ENCODE measurements around the gene NCOA7. TPM values are rescaled to one million over a fixed set of nuclear protein-coding genes. Genes with fewer than 3 reads are reported as not detected.

Gene NCOA7
- total and polyA plus RNA-seq, 2 of the 8 experiments (the other 6 are each of a cell fraction or from before 2014, with no cell fraction given), result 2.6 to 10.7 TPM

DNA sequence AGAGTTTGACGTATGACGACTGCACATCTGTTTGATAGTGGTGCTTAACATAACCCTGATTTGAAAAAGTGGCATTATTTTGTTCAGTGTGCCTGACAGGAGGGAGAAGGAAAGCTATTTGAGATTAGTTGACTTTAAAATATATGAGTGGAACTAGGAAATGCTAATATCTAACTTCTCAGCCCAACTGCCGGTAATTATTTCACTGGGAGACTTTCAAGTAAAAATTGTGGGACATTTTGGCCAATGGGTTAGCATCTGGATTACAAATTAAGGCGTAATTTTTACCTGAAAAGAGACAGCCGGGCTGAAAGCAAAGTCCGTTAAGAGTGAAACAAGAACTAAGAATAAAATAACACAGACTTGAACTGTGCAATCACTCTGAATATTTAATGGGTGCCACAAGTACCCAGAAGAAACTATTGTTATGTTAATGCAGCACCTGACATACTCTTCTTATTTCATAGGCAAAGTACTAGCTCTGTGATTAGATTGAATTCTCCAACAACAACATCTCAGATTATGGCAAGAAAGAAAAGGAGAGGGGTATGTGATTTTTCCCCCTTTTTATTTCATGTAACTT, 39.3 kb upstream of the NCOA7 start (continued):
- TF ChIP-seq, protein P1, sequence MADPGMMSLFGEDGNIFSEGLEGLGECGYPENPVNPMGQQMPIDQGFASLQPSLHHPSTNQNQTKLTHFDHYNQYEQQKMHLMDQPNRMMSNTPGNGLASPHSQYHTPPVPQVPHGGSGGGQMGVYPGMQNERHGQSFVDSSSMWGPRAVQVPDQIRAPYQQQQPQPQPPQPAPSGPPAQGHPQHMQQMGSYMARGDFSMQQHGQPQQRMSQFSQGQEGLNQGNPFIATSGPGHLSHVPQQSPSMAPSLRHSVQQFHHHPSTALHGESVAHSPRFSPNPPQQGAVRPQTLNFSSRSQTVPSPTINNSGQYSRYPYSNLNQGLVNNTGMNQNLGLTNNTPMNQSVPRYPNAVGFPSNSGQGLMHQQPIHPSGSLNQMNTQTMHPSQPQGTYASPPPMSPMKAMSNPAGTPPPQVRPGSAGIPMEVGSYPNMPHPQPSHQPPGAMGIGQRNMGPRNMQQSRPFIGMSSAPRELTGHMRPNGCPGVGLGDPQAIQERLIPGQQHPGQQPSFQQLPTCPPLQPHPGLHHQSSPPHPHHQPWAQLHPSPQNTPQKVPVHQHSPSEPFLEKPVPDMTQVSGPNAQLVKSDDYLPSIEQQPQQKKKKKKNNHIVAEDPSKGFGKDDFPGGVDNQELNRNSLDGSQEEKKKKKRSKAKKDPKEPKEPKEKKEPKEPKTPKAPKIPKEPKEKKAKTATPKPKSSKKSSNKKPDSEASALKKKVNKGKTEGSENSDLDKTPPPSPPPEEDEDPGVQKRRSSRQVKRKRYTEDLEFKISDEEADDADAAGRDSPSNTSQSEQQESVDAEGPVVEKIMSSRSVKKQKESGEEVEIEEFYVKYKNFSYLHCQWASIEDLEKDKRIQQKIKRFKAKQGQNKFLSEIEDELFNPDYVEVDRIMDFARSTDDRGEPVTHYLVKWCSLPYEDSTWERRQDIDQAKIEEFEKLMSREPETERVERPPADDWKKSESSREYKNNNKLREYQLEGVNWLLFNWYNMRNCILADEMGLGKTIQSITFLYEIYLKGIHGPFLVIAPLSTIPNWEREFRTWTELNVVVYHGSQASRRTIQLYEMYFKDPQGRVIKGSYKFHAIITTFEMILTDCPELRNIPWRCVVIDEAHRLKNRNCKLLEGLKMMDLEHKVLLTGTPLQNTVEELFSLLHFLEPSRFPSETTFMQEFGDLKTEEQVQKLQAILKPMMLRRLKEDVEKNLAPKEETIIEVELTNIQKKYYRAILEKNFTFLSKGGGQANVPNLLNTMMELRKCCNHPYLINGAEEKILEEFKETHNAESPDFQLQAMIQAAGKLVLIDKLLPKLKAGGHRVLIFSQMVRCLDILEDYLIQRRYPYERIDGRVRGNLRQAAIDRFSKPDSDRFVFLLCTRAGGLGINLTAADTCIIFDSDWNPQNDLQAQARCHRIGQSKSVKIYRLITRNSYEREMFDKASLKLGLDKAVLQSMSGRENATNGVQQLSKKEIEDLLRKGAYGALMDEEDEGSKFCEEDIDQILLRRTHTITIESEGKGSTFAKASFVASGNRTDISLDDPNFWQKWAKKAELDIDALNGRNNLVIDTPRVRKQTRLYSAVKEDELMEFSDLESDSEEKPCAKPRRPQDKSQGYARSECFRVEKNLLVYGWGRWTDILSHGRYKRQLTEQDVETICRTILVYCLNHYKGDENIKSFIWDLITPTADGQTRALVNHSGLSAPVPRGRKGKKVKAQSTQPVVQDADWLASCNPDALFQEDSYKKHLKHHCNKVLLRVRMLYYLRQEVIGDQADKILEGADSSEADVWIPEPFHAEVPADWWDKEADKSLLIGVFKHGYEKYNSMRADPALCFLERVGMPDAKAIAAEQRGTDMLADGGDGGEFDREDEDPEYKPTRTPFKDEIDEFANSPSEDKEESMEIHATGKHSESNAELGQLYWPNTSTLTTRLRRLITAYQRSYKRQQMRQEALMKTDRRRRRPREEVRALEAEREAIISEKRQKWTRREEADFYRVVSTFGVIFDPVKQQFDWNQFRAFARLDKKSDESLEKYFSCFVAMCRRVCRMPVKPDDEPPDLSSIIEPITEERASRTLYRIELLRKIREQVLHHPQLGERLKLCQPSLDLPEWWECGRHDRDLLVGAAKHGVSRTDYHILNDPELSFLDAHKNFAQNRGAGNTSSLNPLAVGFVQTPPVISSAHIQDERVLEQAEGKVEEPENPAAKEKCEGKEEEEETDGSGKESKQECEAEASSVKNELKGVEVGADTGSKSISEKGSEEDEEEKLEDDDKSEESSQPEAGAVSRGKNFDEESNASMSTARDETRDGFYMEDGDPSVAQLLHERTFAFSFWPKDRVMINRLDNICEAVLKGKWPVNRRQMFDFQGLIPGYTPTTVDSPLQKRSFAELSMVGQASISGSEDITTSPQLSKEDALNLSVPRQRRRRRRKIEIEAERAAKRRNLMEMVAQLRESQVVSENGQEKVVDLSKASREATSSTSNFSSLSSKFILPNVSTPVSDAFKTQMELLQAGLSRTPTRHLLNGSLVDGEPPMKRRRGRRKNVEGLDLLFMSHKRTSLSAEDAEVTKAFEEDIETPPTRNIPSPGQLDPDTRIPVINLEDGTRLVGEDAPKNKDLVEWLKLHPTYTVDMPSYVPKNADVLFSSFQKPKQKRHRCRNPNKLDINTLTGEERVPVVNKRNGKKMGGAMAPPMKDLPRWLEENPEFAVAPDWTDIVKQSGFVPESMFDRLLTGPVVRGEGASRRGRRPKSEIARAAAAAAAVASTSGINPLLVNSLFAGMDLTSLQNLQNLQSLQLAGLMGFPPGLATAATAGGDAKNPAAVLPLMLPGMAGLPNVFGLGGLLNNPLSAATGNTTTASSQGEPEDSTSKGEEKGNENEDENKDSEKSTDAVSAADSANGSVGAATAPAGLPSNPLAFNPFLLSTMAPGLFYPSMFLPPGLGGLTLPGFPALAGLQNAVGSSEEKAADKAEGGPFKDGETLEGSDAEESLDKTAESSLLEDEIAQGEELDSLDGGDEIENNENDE (IDR thresholded peaks at IDR 0.05; ENCODE audit: insufficient replicate concordance, low read length), result peak; percentile 24
